ENCODE data around the gene CSNK1G1.
A peak's percentile ranks its signal among the peaks of the same experiment; 100 is the strongest.

The CSNK1G1 gene

DNA sequence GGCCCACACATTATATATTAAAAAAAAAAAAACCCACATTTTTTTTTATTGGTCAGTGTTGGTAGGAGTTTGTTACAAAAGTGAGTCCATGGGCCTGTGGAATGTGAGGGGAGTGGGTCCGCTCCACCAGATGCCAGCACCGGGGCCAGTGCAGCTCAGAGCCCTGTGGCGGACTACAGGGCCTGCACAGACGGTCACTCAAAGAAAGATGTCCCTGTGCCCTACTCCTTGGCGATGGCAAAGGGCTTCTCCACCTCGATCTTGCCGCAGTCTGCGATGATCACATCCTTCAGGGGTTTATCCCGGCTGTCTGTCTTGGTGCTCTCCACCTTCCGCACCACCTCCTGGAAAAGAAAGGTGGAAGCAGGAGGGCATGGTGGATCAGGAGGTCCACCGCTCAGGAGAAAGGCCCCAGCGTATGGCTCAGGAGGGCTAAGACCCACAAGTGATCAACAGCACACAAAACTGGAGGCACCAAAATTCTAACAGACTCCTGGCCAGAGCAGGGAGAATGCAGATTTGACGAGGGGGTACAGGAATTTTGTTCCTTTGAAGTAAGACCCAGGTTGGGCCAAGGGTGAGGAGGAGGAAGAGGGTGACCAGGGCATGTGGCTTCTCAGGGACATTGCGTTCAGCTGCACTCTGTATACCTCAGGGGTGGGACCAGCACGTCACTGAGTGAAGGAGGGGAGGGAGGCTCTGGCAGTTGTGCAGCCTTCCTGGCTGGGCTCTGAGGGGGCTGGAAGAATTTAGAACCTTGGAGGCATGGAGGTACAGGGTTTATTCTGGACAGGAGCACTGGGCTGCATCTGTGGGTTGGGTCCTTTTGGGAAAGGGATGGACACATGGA, 199.9 kb downstream of the CSNK1G1 start:
- TF ChIP-seq, protein P1, sequence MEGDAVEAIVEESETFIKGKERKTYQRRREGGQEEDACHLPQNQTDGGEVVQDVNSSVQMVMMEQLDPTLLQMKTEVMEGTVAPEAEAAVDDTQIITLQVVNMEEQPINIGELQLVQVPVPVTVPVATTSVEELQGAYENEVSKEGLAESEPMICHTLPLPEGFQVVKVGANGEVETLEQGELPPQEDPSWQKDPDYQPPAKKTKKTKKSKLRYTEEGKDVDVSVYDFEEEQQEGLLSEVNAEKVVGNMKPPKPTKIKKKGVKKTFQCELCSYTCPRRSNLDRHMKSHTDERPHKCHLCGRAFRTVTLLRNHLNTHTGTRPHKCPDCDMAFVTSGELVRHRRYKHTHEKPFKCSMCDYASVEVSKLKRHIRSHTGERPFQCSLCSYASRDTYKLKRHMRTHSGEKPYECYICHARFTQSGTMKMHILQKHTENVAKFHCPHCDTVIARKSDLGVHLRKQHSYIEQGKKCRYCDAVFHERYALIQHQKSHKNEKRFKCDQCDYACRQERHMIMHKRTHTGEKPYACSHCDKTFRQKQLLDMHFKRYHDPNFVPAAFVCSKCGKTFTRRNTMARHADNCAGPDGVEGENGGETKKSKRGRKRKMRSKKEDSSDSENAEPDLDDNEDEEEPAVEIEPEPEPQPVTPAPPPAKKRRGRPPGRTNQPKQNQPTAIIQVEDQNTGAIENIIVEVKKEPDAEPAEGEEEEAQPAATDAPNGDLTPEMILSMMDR (conservative IDR thresholded peaks at IDR 0.05; ENCODE audit: low read depth): no peak
- ChIA-PET POLR2A (ENCODE audit: low non-redundant PET) (interaction anchor here (0.7 kb wide), 2 partner anchors 10 to 392 kb away, joined by 8 to 9 read pairs; no protein-coding TSS in a partner anchor), CTCF (interaction anchor here (0.7 kb wide), 1 partner anchor 1029 kb away, joined by 3 read pairs; no protein-coding TSS in a partner anchor)
- no peak for DNase-seq (ENCODE audit: low spot score)
- peak overlapping the region; percentile 77 for H3K27ac ChIP-seq

DNA sequence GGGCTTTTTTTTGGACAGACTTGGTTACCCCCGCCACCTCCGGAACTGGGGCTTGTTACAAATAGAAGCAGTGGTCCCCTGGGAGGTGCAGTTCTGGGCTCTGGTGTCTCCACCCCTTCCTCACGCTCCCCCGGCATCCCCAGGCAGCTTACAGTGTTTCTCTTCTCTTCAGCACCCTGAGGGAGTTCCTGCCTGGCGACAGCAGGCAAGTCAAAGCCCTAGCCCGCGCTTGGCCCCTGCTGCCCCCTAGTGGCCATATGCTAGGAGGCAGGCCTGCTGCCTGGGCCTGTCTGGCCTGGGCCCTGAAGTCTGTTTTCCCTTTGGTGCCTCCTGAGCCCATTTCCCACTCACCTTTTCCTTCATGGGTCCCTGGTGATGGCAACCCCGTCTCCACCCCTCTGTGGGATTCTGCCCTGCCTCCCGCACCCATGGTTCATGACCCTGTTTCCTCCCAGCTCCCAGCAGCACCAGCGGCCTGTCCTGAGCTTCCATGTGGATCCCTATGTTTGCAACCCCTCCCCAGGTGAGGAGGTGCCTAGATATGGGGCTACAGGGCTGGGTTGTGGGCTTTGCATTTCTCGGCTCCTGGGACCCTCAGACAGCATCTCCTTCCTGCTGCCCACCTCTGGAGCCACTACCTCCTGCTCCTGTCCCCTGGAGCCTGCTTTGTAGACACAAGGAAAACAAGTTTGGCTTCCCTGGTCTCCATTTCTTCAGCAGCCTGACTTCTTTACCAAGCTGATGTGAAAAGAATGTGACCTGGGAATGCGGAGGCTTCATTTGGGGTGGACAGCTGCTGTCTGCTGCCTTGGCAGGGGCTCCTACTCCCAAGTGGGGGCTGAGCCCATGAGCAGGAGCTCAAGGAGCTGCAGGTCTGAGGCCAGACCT, 202.2 kb downstream of the CSNK1G1 start:
- ChIA-PET CTCF (interaction anchor here (0.5 to 1.7 kb wide), 30 partner anchors 7 to 649 kb away, joined by 3 to 9 read pairs (median 4); no protein-coding TSS in a partner anchor), POLR2A (ENCODE audit: low non-redundant PET) (interaction anchor here (0.6 to 1.2 kb wide), 2 partner anchors 9 to 679 kb away, joined by 3 to 4 read pairs; partner anchors contain the start of gene PPIB)
- DNase-seq (ENCODE audit: low spot score): peak; percentile 92
- TF ChIP-seq, protein P1 (conservative IDR thresholded peaks at IDR 0.05; ENCODE audit: low read depth): peak; percentile 99
- H3K27ac ChIP-seq: peak overlapping the region; percentile 77

DNA sequence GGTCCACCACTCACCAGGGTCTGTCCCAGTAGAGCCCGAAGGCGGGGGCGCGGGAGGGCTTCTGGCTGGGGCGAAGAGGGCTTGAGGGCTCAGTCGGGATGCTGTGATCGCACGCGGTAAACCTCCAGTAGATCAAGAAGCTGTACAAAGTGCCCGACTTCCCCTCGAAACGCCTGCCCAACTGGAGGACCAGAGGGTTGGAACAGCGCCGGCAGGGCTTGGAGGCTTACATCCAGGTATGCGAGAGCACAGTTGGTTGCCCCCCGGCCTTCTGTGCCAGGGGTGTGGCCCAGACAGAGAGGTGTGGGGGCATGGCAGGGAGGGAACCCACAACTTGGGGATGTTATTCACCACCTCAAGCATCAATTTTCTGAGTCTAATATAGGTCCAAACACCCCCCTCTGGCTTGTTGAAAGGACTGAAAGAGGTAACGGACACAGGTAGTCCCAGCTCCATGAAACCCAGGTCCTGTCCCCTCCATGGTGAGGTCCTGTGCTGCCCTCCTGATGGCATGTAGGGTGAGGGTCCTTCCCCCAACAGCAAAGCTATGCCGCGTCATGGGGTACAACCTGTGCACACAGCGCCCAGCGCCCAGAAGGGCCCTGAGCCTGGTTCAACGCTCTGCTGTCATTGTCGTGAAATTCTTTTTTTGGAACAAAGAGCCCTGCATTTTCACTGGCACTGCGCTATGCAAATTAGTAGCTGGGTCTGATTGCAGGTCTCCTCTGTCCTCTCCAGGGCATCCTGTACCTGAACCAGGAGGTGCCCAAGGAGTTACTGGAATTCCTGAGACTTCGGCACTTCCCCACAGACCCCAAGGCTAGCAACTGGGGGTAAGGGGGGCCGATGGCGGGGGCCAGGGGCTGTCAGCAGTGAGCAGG, 203.2 kb downstream of the CSNK1G1 start:
- POLR2A ChIA-PET (ENCODE audit: low non-redundant PET): interaction anchor here (0.6 to 1.2 kb wide), 2 partner anchors 10 to 680 kb away, joined by 3 to 4 read pairs; partner anchors contain the start of gene PPIB
- DNase-seq (ENCODE audit: low spot score): no peak
- peak overlapping the region; percentile 77 for H3K27ac ChIP-seq
- TF ChIP-seq, protein P1 (conservative IDR thresholded peaks at IDR 0.05; ENCODE audit: low read depth): no peak
- CTCF ChIA-PET: interaction anchor here (0.6 to 1.7 kb wide), 17 partner anchors 8 to 648 kb away, joined by 3 to 9 read pairs (median 4); no protein-coding TSS in a partner anchor

DNA sequence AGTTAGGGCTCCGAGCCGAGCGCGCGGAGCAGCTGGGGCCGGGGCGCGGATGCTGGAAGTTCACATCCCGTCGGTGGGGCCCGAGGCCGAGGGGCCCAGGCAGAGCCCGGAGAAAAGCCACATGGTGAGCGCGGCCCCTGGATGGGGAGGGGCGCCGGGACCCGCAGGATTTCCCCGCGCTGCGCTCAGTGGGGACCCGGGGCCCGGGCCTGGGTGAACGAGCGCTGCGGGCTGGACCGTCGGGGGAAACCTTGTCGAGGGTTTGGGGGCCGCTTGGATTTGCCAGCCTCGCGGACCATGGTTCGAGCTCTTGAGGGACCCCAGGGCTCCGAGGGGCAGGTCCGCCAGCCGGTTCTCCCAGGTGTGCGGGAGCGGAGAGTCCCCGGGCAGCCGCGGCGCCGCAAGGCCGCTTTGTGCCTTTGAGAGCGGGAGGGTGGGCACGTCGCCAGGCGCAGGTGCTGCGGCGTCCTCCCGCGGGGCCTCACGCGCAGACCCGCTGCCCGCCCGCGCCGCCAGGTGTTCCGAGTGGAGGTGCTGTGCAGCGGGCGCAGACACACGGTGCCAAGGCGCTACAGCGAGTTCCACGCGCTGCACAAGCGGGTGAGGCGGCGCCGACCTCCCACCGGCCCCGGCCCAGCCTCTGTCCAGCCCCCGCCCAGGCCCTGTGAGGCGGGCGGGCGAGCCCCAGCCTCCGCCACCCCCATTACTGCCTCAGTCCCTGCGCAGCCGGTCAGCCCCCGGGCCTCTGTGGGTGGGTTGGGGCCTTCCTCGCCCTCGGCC, 204.1 kb downstream of the CSNK1G1 start, which contains the start of gene SNX22:
Gene SNX22 (plus strand): TSS at position 5 of the 780 bp plus-strand sequence. CDS start 45 bp downstream, at position 50.
- CTCF ChIA-PET: interaction anchor here (1.1 to 1.7 kb wide), 2 partner anchors 7 to 9 kb away, joined by 3 to 7 read pairs; no protein-coding TSS in a partner anchor

More for the DNA sequence above, 204.1 kb downstream of the CSNK1G1 start, which contains the start of gene SNX22:
- TF ChIP-seq, protein P1 (conservative IDR thresholded peaks at IDR 0.05; ENCODE audit: low read depth): no peak
- POLR2A ChIA-PET (ENCODE audit: low non-redundant PET): no interaction called here
- DNase-seq (ENCODE audit: low spot score): peak; percentile 23
- no peak within 1 kb of the TSS for H3K27ac ChIP-seq
